ENCODE results near the gene FRY. TPM values are rescaled to one million over a fixed set of nuclear protein-coding genes. Genes with fewer than 3 reads are reported as not detected.
"Not testable (repeated sequence)": the region's sequence is repeated elsewhere in the genome, so short reads cannot be mapped to it uniquely, and the experiment has no call there.

FRY gene
- total and polyA plus RNA-seq, 9 of the 15 experiments (the other 6 are each of a cell fraction or from before 2014, with no cell fraction given), result 0.03 to 0.31 (median 0.11) TPM; not detected in 3

- no peak for TF ChIP-seq ZNF696 (CRISPR knock-in tag; conservative IDR thresholded peaks at IDR 0.05)
These were observed 43.9 kb upstream of the FRY start (continued) for GRCh38 chr13:31987535-31988170.

- H3K79me2 ChIP-seq (ENCODE audit: control insufficient read depth, insufficient read depth, low read length); H3K4me2 ChIP-seq (ENCODE audit: insufficient read depth, low read length); H4K20me1 ChIP-seq (replicated peaks; ENCODE audit: control insufficient read depth, insufficient read depth, low read length); POLR2A ChIA-PET; H3K36me3 ChIP-seq (ENCODE audit: control insufficient read depth, insufficient read depth, low read length); H3K27me3 ChIP-seq (ENCODE audit: control insufficient read depth in 2 of 2, insufficient read depth in 2 of 2, low read length in 2 of 2); H3K4me3 ChIP-seq; CTCF ChIA-PET (ENCODE audit: low intra/inter-chr PET ratio); BruUV-seq (replicated peaks); H3K9me1 ChIP-seq (ENCODE audit: control insufficient read depth, insufficient read depth, low read length); H2AFZ ChIP-seq (ENCODE audit: low read depth, low read length); ATAC-seq; FAIRE-seq; H3K4me1 ChIP-seq (replicated peaks in 1 of 2; ENCODE audit: control insufficient read depth in 2 of 2, insufficient read depth in 2 of 2, low read length in 2 of 2); in situ Hi-C loops (cut with MboI); H3K9ac ChIP-seq (ENCODE audit: insufficient read depth in 1 of 2, low read depth in 2 of 2, low read length in 2 of 2); H3K9me3 ChIP-seq (replicated peaks; ENCODE audit: control insufficient read depth, insufficient read depth, low read depth, low read length); H3K27ac ChIP-seq (ENCODE audit: extremely low read depth, low read depth, low read length); DNase-seq (ENCODE audit: extremely low read depth in 1 of 4, low spot score in 3 of 4); intact Hi-C loops (cut with micrococcal nuclease): not testable (repeated sequence)
- WGBS (ENCODE audit: insufficient coverage, low coverage, missing lambda C conversion rate), result 3% methylated on average over 5 of the region's 6 CpGs
- peak; percentile 57 for TF ChIP-seq NFYB (IDR thresholded peaks at IDR 0.05; ENCODE audit: extremely low read depth, insufficient read length)
These were observed 37.2 kb upstream of the FRY start for GRCh38 chr13:31994367-31994766.

GRCh38 chr13:31996601-31997000 lies 35.0 kb upstream of the FRY start:
- in situ Hi-C loops (cut with MboI), result no loop called here
- Histone ChIP-seq H3K79me2 (ENCODE audit: control insufficient read depth, insufficient read depth, low read length) (no peaks in the 10 kb centered on the region), H3K4me1 (replicated peaks in 1 of 2; ENCODE audit: control insufficient read depth in 2 of 2, insufficient read depth in 2 of 2, low read length in 2 of 2) (no peaks in the 10 kb centered on the region), H2AFZ (ENCODE audit: low read depth, low read length) (no peak overlapping the region), H4K20me1 (replicated peaks; ENCODE audit: control insufficient read depth, insufficient read depth, low read length) (no peaks in the 10 kb centered on the region), H3K4me3 (no peak overlapping the region), H3K4me2 (ENCODE audit: insufficient read depth, low read length) (no peak overlapping the region), H3K9me1 (ENCODE audit: control insufficient read depth, insufficient read depth, low read length) (no peaks in the 10 kb centered on the region), H3K9ac (ENCODE audit: insufficient read depth in 1 of 2, low read depth in 2 of 2, low read length in 2 of 2) (no peak overlapping the region), H3K27me3 (ENCODE audit: control insufficient read depth in 2 of 2, insufficient read depth in 2 of 2, low read length in 2 of 2) (no peaks in the 10 kb centered on the region), H3K9me3 (replicated peaks; ENCODE audit: control insufficient read depth, insufficient read depth, low read depth, low read length) (no peaks in the 10 kb centered on the region), H3K27ac (ENCODE audit: extremely low read depth, low read depth, low read length) (no peak overlapping the region), H3K36me3 (ENCODE audit: control insufficient read depth, insufficient read depth, low read length) (no peaks in the 10 kb centered on the region)
- no peak for ATAC-seq
- ChIA-PET CTCF (ENCODE audit: low intra/inter-chr PET ratio) (no interaction called here), POLR2A (no interaction called here)
- no peak for DNase-seq (ENCODE audit: extremely low read depth in 1 of 4, low spot score in 3 of 4)
- intact Hi-C loops (cut with micrococcal nuclease), result no loop called here
- 0% methylated on average over 2 of the region's 2 CpGs for WGBS (ENCODE audit: insufficient coverage, low coverage, missing lambda C conversion rate)
- BruUV-seq (replicated peaks), result no TSS peak
- FAIRE-seq, result no peak
- TF ChIP-seq PTTG1 (tag; IDR thresholded peaks at IDR 0.05; ENCODE audit: low read depth) (no peak), NBN (IDR thresholded peaks at IDR 0.05; ENCODE audit: low read depth) (no peak), TAF9B (IDR thresholded peaks at IDR 0.05; ENCODE audit: partially characterized antibody) (no peak), BCOR (IDR thresholded peaks at IDR 0.05) (no peak), HES1 (IDR thresholded peaks at IDR 0.05; ENCODE audit: low read depth) (no peak), ILF3 (IDR thresholded peaks at IDR 0.05; ENCODE audit: borderline replicate concordance) (no peak), CREM (IDR thresholded peaks at IDR 0.05; ENCODE audit: low read depth) (no peak), ELF2 (CRISPR knock-in tag; IDR thresholded peaks at IDR 0.05) (no peak), RHOXF2B (CRISPR knock-in tag; conservative IDR thresholded peaks at IDR 0.05) (no peak), MTA3 (IDR thresholded peaks at IDR 0.05; ENCODE audit: borderline replicate concordance) (no peak), VEZF1 (CRISPR knock-in tag; IDR thresholded peaks at IDR 0.05) (no peak), NR2F6 (CRISPR knock-in tag; IDR thresholded peaks at IDR 0.05) (no peak)

Data from K562 (cell line).